Fibroblast of skin of left quadriceps (primary cell): ENCODE results near the gene LTA.
"Not testable (repeated sequence)": the region's sequence is repeated elsewhere in the genome, so short reads cannot be mapped to it uniquely, and the experiment has no call there.

Experiments
- DNase-seq, 2 experiments: peaks; one replicate each; pipeline ENCODE4 v3.0.0-alpha.2; 2013; ENCODE audit warnings: low read depth in 2 of 2

LTA gene

DNA sequence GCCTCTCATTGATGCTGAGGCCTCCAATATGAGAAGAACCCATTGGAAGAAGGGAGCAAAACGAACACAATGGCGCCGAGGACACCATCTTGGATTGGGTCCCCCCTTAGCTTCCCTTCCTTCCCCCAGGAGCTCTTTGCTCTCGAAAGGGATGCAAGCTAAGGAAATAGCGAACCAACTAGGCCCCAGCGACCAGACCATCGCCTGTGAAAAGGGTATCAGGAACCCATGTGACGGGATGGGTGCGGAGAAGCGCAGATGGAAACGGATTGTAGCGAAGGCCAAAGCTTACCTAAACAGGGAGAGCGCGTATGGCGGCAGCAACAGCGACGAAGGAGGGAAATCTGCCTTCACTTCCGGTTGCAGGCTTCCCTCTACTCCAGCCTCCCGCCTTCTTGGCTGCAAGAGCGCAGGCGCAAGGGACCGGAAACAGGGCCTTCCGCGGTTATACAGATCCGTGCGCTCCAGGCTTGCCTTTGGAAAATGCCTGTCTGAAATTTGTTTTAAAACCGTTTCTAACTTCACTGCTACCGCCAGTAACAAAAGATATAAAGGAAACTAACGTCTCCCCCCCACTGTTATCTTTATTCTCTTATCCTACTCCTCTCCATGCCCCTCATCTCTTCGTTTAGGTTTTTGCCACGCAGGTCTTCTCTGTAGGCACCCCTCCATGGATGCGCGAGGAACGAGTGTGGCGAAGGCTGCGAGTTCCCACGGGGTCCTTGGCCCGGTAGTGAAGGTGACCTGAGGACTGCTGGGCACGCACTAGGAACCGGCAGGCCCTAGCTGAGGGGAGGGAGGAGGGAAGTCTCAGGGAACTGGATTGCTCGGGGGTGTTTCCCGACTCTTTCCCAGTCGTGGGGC lies 30.2 kb upstream of the LTA start, which contains the start of gene DDX39B:
DDX39B (minus strand) TSS at position 346 of the 864 bp plus-strand sequence. CDS start 1,471 bp downstream, outside the sequence.
- DNase-seq = peak; percentile 93 to 94

DNA sequence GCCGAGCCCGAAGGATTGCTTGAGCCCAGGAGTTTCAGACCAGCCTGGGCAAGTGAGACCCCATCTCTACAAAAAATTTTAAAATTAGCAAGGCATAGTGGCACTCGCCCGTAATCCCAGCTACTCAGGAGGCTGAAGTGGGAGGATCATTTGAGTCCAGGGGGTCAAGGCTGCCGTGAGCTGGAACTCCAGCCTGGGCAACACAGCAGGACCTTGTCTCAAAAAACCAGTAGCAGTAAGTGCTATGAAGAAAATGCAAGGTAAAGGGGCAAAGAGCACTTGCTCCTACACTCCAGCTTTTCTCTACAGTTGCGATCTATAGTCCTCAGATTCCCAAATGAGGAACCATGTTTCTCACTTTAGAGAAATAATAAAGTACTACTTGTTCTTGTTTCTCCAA lies 28.4 kb upstream of the LTA start:
- no peak for DNase-seq

- DNase-seq = no peak
Observed at GRCh38 chr6:31544676-31545075, 27.4 kb upstream of the LTA start.

DNA sequence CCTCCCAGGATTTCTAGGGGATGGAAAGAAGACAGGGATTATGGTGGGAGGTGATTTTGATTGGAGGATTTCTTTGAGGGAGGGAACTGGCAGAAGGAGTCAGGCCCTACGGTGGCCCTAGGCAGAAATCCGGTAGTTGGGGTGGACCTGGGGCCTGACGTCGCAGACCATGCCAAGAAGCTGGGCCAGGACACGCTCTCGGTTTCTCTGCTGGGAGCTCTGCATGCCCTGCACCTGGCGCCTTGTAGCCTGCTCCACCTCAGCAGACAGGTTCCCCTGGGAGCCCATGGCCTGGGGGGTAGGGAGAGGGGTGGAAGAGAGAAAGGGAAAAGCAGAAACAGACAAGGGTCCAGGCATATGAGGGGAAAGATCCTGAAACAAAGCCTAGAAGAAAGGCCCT lies 26.8 kb upstream of the LTA start:
- no peak for DNase-seq

- DNase-seq = peak; percentile 88
Observed at GRCh38 chr6:31546339-31546957, 25.6 kb upstream of the LTA start, which contains the start of gene ATP6V1G2. Gene ATP6V1G2, minus strand, starts transcription at chr6:31546608. Its CDS starts 49 bp downstream, at chr6:31546559.

GRCh38 chr6:31546958-31547726 lies 24.9 kb upstream of the LTA start, which contains the start of gene NFKBIL1:
Gene NFKBIL1, plus strand, starts transcription at chr6:31547608. Its CDS starts 87 bp downstream, at chr6:31547695.
- DNase-seq = peak; percentile 96 to 97

DNA sequence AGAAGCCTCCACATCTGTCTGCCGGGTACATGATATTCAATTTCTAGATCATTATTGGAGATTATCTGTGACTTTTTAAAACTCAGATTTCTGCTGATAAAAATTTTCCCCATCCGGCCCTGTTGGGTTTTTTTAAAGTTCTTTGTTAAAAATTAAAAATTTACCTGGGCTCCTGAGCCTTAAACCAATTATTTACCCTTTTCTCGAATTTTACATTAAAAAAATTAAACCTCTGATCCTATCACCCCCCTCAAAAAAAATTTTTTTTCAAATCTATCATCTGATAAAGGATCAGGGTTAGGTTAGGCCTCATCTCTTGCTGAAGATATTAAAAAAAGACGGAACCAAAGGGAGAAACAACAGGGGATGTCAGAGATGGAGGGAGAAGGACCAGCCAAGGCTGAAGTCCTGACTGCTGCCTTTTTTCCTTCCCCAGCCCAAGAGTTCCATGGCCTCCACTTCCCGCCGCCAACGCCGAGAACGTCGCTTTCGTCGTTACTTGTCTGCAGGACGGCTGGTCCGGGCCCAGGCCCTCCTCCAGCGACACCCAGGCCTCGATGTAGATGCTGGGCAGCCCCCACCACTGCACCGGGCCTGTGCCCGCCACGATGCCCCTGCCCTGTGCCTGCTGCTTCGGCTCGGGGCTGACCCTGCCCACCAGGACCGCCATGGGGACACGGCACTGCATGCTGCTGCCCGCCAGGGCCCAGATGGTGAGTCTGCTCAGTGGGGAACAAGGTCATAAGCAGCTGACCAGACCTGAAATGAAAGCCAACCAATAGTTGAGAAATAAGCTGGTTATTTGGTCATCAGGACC lies 24.2 kb upstream of the LTA start:
- no peak for DNase-seq

DNA sequence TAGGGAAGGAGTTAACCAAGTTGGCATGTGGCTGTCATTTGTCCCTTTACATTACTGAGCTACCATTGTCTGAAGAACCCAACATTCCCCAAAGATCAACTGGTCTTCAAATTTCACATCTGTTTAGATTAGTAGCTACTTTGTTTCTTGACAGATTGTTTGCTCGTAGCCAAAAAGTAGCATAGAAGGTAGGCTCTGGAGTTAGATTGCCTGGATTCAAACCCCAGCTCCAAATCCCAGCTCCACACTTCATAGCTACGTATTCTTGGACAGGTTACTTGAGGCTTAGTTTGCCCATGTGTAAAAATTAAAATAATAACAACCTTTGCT lies 23.6 kb upstream of the LTA start:
- DNase-seq = no peak

GRCh38 chr6:31551371-31551770 lies 20.7 kb upstream of the LTA start:
- not testable (repeated sequence) for DNase-seq

GRCh38 chr6:31556307-31556706 lies 15.8 kb upstream of the LTA start:
- no peak for DNase-seq

- DNase-seq = no peak
Observed at GRCh38 chr6:31557443-31558317, 14.4 kb upstream of the LTA start.

DNA sequence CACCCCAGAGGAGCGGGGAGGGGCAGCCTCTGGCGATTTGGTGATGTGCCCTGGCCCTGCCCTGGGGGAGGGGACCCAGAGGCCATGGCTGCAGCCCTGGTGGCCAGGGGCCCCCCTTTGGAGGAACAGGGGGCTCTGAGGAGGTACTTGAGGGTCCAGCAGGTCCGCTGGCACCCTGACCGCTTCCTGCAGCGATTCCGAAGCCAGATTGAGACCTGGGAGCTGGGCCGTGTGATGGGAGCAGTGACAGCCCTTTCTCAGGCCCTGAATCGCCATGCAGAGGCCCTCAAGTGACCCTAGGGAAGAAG lies 13.8 kb upstream of the LTA start:
- no peak for DNase-seq

DNA sequence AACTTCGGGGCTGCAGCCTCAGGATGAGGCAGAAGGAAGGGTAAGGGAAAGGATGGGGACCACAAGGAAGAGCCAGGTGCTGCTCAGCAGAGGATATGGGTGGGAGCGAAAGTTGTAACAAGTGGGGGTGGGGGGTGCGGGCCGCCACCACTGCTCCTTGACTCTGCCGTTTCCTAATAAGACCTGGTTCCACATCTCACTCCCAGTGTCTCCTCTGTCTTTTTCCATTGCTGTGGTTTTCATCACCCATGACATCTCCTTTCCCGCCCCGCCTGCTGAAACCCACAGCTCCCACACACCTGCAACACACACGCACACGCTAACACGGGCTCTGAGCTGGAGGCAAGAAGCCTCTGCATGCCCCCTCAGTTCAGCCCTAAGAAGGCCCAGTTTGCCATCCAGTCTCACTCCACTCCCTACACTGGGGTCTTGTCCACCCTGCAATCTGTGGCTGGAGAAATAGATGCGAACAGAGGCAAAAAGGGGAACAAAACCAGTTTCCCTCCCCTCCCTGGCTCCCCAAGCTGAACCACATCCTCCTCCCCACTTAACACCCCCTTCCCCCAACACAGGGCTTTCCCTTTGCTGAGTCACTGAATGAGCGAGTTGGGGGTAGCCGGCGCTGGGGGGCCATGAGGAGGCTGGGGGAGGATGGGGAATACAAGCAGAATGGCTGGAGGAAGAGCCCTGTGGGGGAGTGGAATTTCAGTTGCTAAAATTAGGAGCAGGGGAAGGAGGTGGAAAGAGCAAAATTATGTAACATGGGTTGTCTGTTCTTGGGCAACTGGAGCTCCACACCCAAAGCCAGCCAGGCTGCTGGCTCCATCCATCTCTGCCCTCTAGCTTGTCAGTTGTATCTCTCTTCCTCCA lies 13.2 kb upstream of the LTA start:
- DNase-seq = no peak

GRCh38 chr6:31559606-31559957 lies 12.5 kb upstream of the LTA start:
- DNase-seq = no peak

DNA sequence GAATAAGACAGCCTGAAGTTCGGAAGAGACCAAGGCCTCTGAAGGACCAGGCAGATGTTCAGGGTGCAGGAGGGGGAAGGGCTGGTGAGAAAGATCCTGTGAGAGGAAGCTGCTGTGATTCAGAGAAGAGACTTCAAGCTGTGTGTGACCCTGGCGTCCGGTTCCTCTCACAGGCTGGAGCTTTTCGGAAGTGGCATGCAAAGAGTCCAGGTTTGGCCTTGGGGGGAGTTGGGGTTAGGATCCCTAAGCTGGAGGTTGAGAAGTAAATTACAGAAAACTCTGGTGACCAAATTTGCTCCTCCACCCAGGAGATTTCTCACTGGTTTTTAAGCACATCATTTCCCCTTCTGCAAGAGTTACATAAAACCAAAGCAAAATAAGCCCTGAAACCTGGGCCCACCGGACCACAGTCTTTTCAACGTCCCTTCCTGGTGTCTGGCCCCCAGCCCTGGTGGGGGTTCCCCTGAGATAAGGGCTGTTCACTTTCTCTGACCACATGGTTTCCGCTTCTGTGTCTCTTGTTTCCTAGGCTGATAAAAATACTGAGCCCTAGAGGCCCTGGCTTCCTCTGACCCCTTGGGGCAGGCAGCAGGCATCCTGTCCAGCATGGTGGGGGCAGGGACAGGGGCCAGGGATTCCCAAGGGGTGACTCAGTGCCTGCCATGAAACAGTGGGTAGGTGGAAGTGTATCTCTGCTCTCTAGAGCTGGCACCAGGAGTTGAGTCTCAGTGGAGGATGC lies 12.0 kb upstream of the LTA start:
- no peak for DNase-seq

DNA sequence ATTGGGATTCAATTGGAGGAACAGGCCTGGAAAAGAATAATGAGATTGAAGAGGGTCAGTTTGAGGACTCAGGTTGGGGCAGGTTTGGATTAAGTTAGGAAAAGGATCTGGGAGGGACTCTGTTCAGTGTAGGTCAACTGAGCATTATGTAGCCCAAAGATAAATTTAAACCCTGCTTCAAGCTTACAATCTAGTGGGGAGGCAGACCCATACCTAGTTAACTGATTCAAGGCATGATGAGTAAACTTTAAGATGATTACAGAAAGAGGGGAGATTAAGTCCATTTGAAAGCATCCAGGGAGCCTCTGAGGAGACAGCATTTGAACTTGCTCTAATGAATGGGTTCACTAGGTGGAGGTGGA lies 11.4 kb upstream of the LTA start:
- no peak for DNase-seq

- no peak for DNase-seq
Observed at GRCh38 chr6:31567531-31568370, 4.3 kb upstream of the LTA start.

DNA sequence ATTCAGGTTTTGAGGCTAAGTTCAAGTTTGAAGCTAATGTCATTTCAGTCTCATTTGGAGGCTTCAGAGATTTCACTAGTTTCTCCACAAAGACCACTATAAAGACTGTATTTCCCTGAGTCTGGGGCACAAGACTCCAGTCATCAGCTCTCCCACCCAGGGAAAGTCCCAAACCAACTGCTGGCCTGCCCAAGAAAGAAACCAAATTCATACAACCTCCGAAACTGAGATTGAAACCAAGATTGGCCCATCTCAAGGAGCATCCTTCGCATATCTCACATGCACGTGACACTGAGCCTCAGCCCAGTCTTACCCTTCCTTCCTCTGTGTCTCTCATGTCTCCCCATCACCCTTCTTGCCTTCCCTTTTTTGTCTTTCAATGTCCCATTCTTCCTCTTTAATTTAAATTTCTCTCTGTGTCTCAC lies 3.5 kb upstream of the LTA start:
- no peak for DNase-seq
